Ishikawa (cell line): ENCODE data around the gene OR52E5.
A peak's percentile ranks its signal among the peaks of the same experiment; 100 is the strongest.

Experiments
- CEBPB ChIP-seq: IDR thresholded peaks from 2 replicates; pipeline ENCODE4 v1.6.1; 2012
- CREB1 ChIP-seq: IDR thresholded peaks from 2 replicates; pipeline ENCODE4 v1.6.1; 2012; ENCODE audit warnings: low read depth
- EGR1 ChIP-seq: IDR thresholded peaks from 2 replicates; pipeline ENCODE4 v1.6.1; 2012
- EP300 ChIP-seq: IDR thresholded peaks from 2 replicates; pipeline ENCODE4 v1.6.1; 2012; ENCODE audit warnings: borderline replicate concordance
- FOXM1 ChIP-seq: IDR thresholded peaks from 2 replicates; pipeline ENCODE4 v1.6.1; 2012; ENCODE audit warnings: low read depth, borderline replicate concordance
- NFIC ChIP-seq: IDR thresholded peaks from 2 replicates; pipeline ENCODE4 v1.6.1; 2012
- RAD21 ChIP-seq: IDR thresholded peaks from 2 replicates; pipeline ENCODE4 v1.6.1; 2012; ENCODE audit warnings: low read depth
- TAF1 ChIP-seq: IDR thresholded peaks from 2 replicates; pipeline ENCODE4 v1.6.1; 2012; ENCODE audit warnings: low read depth, mild to moderate bottlenecking
- TCF12 ChIP-seq: IDR thresholded peaks from 2 replicates; pipeline ENCODE4 v1.6.1; 2012; ENCODE audit warnings: low read depth
- TEAD4 ChIP-seq: IDR thresholded peaks from 2 replicates; pipeline ENCODE4 v1.6.1; 2012
- YY1 ChIP-seq: IDR thresholded peaks from 2 replicates; pipeline ENCODE4 v1.6.1; 2012; ENCODE audit warnings: low read depth
- ZBTB7A ChIP-seq: IDR thresholded peaks from 2 replicates; pipeline ENCODE4 v1.6.1; 2012; ENCODE audit warnings: low read depth
- TF ChIP-seq, protein P1 (sequence below): IDR thresholded peaks from 2 replicates; pipeline ENCODE4 v1.6.1; 2012
- TF ChIP-seq, protein P2 (sequence below): IDR thresholded peaks from 2 replicates; pipeline ENCODE4 v1.6.1; 2012; ENCODE audit warnings: low read depth, mild to moderate bottlenecking
- TF ChIP-seq, protein P3 (sequence below): IDR thresholded peaks from 2 replicates; pipeline ENCODE4 v1.6.1; 2012

The OR52E5 gene

DNA sequence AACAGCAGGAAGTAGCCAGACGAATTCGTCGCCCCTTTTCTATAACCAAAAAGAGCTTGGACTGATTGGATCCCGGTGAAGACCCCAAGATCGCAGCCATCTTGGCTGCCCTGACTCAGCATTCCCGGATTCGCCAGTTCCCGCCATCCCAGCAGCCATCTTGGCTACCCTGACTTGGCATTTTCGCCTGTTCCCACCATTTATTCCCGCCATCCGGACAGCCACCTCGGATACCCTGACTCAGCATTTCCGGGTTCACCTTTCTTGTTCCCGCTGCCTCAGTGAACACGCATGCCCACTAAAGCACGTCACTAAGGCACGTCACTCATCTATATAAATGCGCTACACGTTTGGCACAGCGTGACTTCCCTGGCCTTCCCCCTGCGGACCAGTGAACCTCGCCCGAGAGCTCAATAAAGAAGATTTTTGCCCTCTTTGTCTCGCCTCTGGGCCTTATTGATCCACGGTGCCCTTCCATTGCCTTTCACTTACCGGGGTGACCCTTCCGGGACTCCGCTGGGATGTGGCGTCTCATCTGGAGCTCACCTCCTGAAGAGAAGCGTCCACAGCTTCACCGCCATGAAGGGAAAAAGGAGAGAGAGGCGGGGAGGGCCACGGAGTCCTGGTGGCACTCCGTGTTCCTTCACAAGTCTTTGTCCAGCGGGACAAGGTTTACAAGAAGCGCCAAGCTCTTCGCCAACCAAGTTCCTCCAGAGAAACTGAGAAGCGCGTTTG lies 45.0 kb downstream of the OR52E5 start:
- TF ChIP-seq, protein P1, sequence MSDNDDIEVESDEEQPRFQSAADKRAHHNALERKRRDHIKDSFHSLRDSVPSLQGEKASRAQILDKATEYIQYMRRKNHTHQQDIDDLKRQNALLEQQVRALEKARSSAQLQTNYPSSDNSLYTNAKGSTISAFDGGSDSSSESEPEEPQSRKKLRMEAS = peak; percentile 48
- TF ChIP-seq YY1 (peak; percentile 79), RAD21 (no peak)

DNA sequence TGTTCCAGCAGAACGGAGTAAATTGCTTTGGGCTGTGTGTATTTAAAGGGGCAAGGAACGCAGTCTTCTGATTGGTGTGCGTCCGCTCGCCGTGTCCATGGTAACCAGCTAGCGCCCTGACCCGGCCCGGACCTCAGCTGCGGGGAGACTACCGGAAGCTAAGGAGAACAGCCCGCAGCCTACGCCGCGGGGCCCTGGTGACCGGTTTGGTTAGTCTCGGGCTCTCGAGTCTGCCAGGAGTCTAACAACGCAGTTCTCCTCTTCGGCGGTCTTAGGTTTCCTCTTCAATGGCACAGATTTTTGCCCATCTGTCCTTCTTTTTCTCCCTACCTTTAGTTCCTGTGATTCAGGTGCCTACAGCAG lies 45.6 kb downstream of the OR52E5 start:
- no peak for TF ChIP-seq TAF1
- no peak for TF ChIP-seq YY1
- TF ChIP-seq EP300 = no peak
- no peak for TF ChIP-seq CREB1
- TF ChIP-seq, protein P2, sequence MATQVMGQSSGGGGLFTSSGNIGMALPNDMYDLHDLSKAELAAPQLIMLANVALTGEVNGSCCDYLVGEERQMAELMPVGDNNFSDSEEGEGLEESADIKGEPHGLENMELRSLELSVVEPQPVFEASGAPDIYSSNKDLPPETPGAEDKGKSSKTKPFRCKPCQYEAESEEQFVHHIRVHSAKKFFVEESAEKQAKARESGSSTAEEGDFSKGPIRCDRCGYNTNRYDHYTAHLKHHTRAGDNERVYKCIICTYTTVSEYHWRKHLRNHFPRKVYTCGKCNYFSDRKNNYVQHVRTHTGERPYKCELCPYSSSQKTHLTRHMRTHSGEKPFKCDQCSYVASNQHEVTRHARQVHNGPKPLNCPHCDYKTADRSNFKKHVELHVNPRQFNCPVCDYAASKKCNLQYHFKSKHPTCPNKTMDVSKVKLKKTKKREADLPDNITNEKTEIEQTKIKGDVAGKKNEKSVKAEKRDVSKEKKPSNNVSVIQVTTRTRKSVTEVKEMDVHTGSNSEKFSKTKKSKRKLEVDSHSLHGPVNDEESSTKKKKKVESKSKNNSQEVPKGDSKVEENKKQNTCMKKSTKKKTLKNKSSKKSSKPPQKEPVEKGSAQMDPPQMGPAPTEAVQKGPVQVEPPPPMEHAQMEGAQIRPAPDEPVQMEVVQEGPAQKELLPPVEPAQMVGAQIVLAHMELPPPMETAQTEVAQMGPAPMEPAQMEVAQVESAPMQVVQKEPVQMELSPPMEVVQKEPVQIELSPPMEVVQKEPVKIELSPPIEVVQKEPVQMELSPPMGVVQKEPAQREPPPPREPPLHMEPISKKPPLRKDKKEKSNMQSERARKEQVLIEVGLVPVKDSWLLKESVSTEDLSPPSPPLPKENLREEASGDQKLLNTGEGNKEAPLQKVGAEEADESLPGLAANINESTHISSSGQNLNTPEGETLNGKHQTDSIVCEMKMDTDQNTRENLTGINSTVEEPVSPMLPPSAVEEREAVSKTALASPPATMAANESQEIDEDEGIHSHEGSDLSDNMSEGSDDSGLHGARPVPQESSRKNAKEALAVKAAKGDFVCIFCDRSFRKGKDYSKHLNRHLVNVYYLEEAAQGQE = no peak
- TF ChIP-seq TCF12 = no peak
- TF ChIP-seq ZBTB7A = no peak
- no peak for TF ChIP-seq FOXM1
- TF ChIP-seq CEBPB = no peak
- TF ChIP-seq EGR1 = no peak
- TF ChIP-seq TEAD4 = no peak
- TF ChIP-seq, protein P3, sequence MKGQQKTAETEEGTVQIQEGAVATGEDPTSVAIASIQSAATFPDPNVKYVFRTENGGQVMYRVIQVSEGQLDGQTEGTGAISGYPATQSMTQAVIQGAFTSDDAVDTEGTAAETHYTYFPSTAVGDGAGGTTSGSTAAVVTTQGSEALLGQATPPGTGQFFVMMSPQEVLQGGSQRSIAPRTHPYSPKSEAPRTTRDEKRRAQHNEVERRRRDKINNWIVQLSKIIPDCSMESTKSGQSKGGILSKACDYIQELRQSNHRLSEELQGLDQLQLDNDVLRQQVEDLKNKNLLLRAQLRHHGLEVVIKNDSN = no peak
- no peak for TF ChIP-seq NFIC
- no peak for TF ChIP-seq RAD21

DNA sequence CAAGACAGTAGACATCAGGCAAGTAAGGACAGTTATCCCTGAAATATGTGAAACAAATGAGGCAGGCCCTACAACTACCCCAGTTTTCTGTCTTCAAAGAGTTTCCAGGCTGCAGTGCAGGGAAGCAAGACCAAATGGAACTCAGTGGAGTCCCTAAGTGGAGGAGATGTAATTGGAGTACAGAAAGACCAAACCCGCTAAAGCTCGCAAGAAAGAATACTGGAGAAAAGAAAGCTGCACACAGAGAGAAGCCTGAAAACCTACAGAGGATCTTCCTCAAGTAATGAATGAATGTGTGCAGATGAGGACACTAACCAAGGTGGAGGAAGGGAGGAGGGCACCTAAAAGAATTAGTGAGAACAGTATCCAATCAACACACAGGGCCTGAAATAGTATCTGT lies 47.7 kb downstream of the OR52E5 start:
- TF ChIP-seq TCF12 = no peak

DNA sequence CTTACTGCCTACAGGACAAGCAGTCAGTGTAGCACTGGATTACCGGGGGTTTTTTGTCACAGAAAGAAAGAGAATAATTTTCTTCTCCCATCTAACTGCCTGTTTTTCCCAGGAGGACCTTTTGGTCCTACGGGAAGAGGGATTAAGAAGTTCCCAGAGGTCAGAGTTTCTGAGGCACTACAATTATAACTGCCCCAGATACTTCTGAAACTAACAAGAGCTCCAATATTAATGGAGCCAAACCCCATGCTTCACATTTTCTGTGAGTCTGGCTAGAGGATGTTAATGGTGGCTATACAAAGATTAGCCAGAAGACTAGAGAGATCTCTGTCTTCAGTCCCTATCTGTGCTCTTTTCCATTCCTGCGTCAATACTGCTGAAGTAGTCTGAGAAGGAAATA lies 48.9 kb downstream of the OR52E5 start, which contains the start of gene OR56A3:
Gene OR56A3, plus strand, starts transcription at position 301 of the 400 bp plus-strand sequence. CDS start 5,096 bp downstream, outside the sequence.
- no peak for TF ChIP-seq TAF1
- TF ChIP-seq ZBTB7A = no peak
- TF ChIP-seq, protein P1 = no peak
- TF ChIP-seq, protein P2 = no peak
- no peak for TF ChIP-seq CEBPB
- TF ChIP-seq EGR1 = no peak
- TF ChIP-seq TCF12 = no peak
- TF ChIP-seq CREB1 = no peak
- no peak for TF ChIP-seq RAD21
- TF ChIP-seq EP300 = no peak
- TF ChIP-seq FOXM1 = no peak
- no peak for TF ChIP-seq NFIC
- TF ChIP-seq, protein P3 = no peak
- TF ChIP-seq TEAD4 = no peak
- TF ChIP-seq YY1 = no peak
